ENCODE measurements around the gene ZNF12.

DNA sequence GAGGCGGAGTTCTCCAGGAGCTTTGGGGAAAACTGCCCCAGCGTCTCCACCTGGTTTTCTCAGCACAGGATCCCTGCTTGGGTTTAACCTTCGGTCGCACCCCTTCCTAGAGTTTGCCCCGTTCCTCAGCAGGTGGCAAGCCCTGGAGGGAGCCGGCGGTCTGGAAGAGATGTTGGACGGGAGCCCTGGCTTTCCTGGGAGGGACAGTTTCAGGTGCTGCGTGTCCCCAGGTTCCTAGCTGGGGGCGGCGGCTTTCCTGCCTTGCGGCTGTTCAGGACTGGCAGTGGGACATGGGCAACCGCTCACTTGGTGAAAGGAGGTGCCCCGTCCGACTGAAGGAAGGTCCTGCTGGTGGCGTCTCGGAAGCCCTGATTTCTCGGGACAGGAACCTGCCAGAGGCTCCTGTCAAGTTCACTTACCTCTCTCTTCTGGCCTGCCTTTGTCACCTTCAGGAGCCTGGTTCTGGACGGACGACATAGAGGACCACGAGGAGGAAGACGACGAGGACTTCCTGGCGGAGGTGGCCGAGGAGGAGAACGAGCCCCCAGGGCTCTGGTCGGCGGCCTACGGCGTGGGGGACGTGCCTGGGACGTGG is 54.8 kb downstream of the ZNF12 start:
- no peak for TF ChIP-seq POLR2A (IDR thresholded peaks at IDR 0.05; ENCODE audit: low read depth, low read length)
- no peak for TF ChIP-seq POLR2AphosphoS5 (IDR thresholded peaks at IDR 0.05; ENCODE audit: low read depth, low read length)

All from GM12892 (cell line).